HG02973 (cell line): ENCODE results near the gene EGLN3.
"Not testable (repeated sequence)": the region's sequence is repeated elsewhere in the genome, so short reads cannot be mapped to it uniquely, and the experiment has no call there.

Experiments
- ATAC-seq: cut with Tn5 transposase; IDR thresholded peaks from one replicate; pipeline ENCODE4 v1.9.1; 2021; ENCODE audit warnings: moderate library complexity; ENCODE audit not compliant: unreplicated experiment

EGLN3 gene

GRCh38 chr14:33938131-33938949 lies 12.5 kb downstream of the EGLN3 start:
- no peak for ATAC-seq

- no peak for ATAC-seq
Observed at GRCh38 chr14:33936391-33936790, 14.5 kb downstream of the EGLN3 start.

- no peak for ATAC-seq
Observed at GRCh38 chr14:33934938-33935337, 15.9 kb downstream of the EGLN3 start.

- ATAC-seq, result no peak
Observed at GRCh38 chr14:33934043-33934750, 16.7 kb downstream of the EGLN3 start.

- ATAC-seq, result no peak
Observed at GRCh38 chr14:33933386-33933933, 17.4 kb downstream of the EGLN3 start.

GRCh38 chr14:33932576-33933345 lies 18.1 kb downstream of the EGLN3 start:
- no peak for ATAC-seq

- no peak for ATAC-seq
Observed at GRCh38 chr14:33932033-33932432, 18.8 kb downstream of the EGLN3 start.

GRCh38 chr14:33931461-33931860 lies 19.4 kb downstream of the EGLN3 start:
- no peak for ATAC-seq

GRCh38 chr14:33930439-33930838 lies 20.4 kb downstream of the EGLN3 start:
- ATAC-seq, result no peak

GRCh38 chr14:33929799-33930408 lies 21.0 kb downstream of the EGLN3 start:
- ATAC-seq, result no peak

GRCh38 chr14:33928895-33929294 lies 22.0 kb downstream of the EGLN3 start:
- ATAC-seq, result no peak

- no peak for ATAC-seq
Observed at GRCh38 chr14:33927944-33928343, 22.9 kb downstream of the EGLN3 start.

- ATAC-seq, result not testable (repeated sequence)
Observed at GRCh38 chr14:33926967-33927366, 23.9 kb downstream of the EGLN3 start.

GRCh38 chr14:33925946-33926345 lies 24.9 kb downstream of the EGLN3 start:
- ATAC-seq, result no peak

- no peak for ATAC-seq
Observed at GRCh38 chr14:33925235-33925634, 25.6 kb downstream of the EGLN3 start.

- no peak for ATAC-seq
Observed at GRCh38 chr14:33924566-33925100, 26.2 kb downstream of the EGLN3 start.

- no peak for ATAC-seq
Observed at GRCh38 chr14:33922125-33922524, 28.7 kb downstream of the EGLN3 start.

- ATAC-seq, result no peak
Observed at GRCh38 chr14:33918256-33918655, 32.6 kb downstream of the EGLN3 start.

- no peak for ATAC-seq
Observed at GRCh38 chr14:33917661-33918060, 33.2 kb downstream of the EGLN3 start.
